ENCODE results near the gene CWC27. TPM values are rescaled to one million over a fixed set of nuclear protein-coding genes. Genes with fewer than 3 reads are reported as not detected.

CWC27 gene
- total and polyA plus RNA-seq, 9 of the 15 experiments (the other 6 are each of a cell fraction or from before 2014, with no cell fraction given) = 19.7 to 49.3 (median 38.3) TPM

DNA sequence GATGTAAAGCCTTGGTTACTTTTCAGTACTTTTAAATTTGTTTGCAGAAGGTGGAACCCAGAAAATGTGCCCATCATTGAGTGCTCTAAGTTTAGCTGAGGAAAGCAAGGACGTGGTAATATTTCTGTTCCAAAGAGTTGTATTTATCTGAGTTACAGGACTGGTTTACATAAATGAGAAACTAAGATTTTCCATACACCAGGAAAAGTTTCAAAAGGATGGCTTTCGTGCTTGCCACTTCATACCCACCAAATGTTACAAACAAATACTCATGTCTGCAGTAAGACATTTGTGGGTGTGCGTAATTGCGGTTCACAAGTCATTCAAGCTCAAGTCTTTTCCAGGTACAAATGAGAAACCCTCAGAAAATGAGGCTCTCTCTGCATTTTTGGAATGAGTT, 68.1 kb downstream of the CWC27 start:
- Histone ChIP-seq H4K20me1 (replicated peaks; ENCODE audit: control insufficient read depth, insufficient read depth, low read length) (no peaks in the 10 kb centered on the region), H3K36me3 (ENCODE audit: control insufficient read depth, insufficient read depth, low read length) (no peaks in the 10 kb centered on the region; the same call in 2 of the 3 replicates), H3K27ac (ENCODE audit: extremely low read depth, low read depth, low read length) (no peak overlapping the region), H2AFZ (ENCODE audit: low read depth, low read length) (no peak overlapping the region), H3K4me3 (no peak overlapping the region), H3K9me1 (ENCODE audit: control insufficient read depth, insufficient read depth, low read length) (no peaks in the 10 kb centered on the region), H3K9me3 (replicated peaks; ENCODE audit: control insufficient read depth, insufficient read depth, low read depth, low read length) (no peaks in the 10 kb centered on the region), H3K4me1 (replicated peaks in 1 of 2; ENCODE audit: control insufficient read depth in 2 of 2, insufficient read depth in 2 of 2, low read length in 2 of 2) (no peaks in the 10 kb centered on the region), H3K9ac (ENCODE audit: insufficient read depth in 1 of 2, low read depth in 2 of 2, low read length in 2 of 2) (no peak overlapping the region), H3K4me2 (ENCODE audit: insufficient read depth, low read length) (no peak overlapping the region), H3K27me3 (ENCODE audit: control insufficient read depth in 2 of 2, insufficient read depth in 2 of 2, low read length in 2 of 2) (no peaks in the 10 kb centered on the region), H3K79me2 (ENCODE audit: control insufficient read depth, insufficient read depth, low read length) (no peaks in the 10 kb centered on the region)
- no TSS peak for BruUV-seq (replicated peaks)
- in situ Hi-C loops (cut with MboI) (no loop called here), intact Hi-C loops (cut with micrococcal nuclease) (no loop called here)
- CTCF ChIA-PET (ENCODE audit: low intra/inter-chr PET ratio) = no interaction called here
- FAIRE-seq (no peak), DNase-seq (ENCODE audit: extremely low read depth in 1 of 4, low spot score in 3 of 4) (no peak), ATAC-seq (no peak)
- WGBS (ENCODE audit: insufficient coverage, low coverage, missing lambda C conversion rate) = 83% methylated on average over 4 of the region's 4 CpGs
- POLR2A ChIA-PET = interaction anchor here (1.1 kb wide), 1 partner anchor 9 kb away, joined by 3 read pairs; no protein-coding TSS in a partner anchor
- TF ChIP-seq, protein P1, sequence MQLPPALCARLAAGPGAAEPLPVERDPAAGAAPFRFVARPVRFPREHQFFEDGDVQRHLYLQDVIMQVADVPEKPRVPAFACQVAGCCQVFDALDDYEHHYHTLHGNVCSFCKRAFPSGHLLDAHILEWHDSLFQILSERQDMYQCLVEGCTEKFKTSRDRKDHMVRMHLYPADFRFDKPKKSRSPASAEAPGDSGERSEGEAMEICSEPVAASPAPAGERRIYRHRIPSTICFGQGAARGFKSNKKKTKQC (CRISPR knock-in tag; IDR thresholded peaks at IDR 0.05) = no peak
- TF ChIP-seq NEUROD1 (IDR thresholded peaks at IDR 0.05; ENCODE audit: borderline replicate concordance, low read depth, low read length, partially characterized antibody) (no peak), ATF1 (CRISPR knock-in tag; IDR thresholded peaks at IDR 0.05) (no peak), ATF1 (tag; IDR thresholded peaks at IDR 0.05) (no peak), TARDBP (IDR thresholded peaks at IDR 0.05) (no peak), BMI1 (IDR thresholded peaks at IDR 0.05; ENCODE audit: low read length) (no peak), GABPB1 (CRISPR knock-in tag; IDR thresholded peaks at IDR 0.05) (no peak), SIRT6 (IDR thresholded peaks at IDR 0.05; ENCODE audit: low read depth, low read length) (no peak)
- TF ChIP-seq, protein P2, sequence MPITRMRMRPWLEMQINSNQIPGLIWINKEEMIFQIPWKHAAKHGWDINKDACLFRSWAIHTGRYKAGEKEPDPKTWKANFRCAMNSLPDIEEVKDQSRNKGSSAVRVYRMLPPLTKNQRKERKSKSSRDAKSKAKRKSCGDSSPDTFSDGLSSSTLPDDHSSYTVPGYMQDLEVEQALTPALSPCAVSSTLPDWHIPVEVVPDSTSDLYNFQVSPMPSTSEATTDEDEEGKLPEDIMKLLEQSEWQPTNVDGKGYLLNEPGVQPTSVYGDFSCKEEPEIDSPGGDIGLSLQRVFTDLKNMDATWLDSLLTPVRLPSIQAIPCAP (CRISPR knock-in tag; IDR thresholded peaks at IDR 0.05; ENCODE audit: borderline replicate concordance) = no peak
- TF ChIP-seq, protein P3, sequence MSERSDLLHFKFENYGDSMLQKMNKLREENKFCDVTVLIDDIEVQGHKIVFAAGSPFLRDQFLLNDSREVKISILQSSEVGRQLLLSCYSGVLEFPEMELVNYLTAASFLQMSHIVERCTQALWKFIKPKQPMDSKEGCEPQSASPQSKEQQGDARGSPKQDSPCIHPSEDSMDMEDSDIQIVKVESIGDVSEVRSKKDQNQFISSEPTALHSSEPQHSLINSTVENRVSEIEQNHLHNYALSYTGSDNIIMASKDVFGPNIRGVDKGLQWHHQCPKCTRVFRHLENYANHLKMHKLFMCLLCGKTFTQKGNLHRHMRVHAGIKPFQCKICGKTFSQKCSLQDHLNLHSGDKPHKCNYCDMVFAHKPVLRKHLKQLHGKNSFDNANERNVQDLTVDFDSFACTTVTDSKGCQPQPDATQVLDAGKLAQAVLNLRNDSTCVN (CRISPR knock-in tag; IDR thresholded peaks at IDR 0.05) = no peak
- TF ChIP-seq, protein P4, sequence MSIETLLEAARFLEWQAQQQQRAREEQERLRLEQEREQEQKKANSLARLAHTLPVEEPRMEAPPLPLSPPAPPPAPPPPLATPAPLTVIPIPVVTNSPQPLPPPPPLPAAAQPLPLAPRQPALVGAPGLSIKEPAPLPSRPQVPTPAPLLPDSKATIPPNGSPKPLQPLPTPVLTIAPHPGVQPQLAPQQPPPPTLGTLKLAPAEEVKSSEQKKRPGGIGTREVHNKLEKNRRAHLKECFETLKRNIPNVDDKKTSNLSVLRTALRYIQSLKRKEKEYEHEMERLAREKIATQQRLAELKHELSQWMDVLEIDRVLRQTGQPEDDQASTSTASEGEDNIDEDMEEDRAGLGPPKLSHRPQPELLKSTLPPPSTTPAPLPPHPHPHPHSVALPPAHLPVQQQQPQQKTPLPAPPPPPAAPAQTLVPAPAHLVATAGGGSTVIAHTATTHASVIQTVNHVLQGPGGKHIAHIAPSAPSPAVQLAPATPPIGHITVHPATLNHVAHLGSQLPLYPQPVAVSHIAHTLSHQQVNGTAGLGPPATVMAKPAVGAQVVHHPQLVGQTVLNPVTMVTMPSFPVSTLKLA (conservative IDR thresholded peaks at IDR 0.05) = no peak

Data from K562 (cell line).